ENCODE measurements around the gene NPAS2. TPM values are rescaled to one million over a fixed set of nuclear protein-coding genes. Genes with fewer than 3 reads are reported as not detected.

Gene NPAS2
- total RNA-seq, 1 experiment from 2014 or later: 12.3 TPM

DNA sequence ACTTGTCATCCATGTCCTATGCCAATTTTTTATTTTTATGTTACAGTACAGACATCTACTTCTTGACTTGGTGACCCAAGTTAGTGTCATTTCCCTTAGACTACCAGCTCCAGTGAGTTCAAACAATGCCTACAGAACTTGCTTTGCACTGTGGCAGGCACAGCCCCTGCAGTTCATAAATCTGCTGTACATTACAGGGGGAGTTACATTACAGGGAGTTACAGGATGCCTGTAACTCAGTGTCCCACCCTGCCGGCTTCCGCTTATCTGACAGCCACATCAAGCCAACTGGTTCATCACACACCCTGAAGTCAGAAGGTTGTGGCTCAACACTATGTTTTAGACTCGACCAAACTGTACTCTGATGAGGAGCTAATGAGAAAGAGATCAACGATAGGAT lies 7.8 kb upstream of the NPAS2 start:
- H3K27me3 Mint-ChIP-seq (ENCODE audit: insufficient read depth, unreplicated experiment): no peaks in the 10 kb centered on the region
- no TSS peak for BruUV-seq (replicated peaks)
- CTCF ChIA-PET: interaction anchor here (0.6 kb wide), 1 partner anchor 31 kb away, joined by 3 read pairs; no protein-coding TSS in a partner anchor
- H3K4me3 Mint-ChIP-seq (ENCODE audit: unreplicated experiment): no peak overlapping the region
- DNase-seq (ENCODE audit: unreplicated experiment): no peak
- H3K36me3 Mint-ChIP-seq (ENCODE audit: insufficient read depth, unreplicated experiment): no peaks in the 10 kb centered on the region
- H3K9me3 Mint-ChIP-seq (ENCODE audit: unreplicated experiment): peaks cover 8% of the 10 kb centered on the region
- H3K4me1 Mint-ChIP-seq (ENCODE audit: insufficient read depth, unreplicated experiment): peaks cover 5% of the 10 kb centered on the region
- intact Hi-C loops (cut with micrococcal nuclease): no loop called here
- POLR2A ChIA-PET: no interaction called here
- no peak for TF ChIP-seq CTCF (IDR thresholded peaks at IDR 0.05; ENCODE audit: unreplicated experiment)
- H3K27ac Mint-ChIP-seq (ENCODE audit: low read depth, unreplicated experiment): no peak overlapping the region

- H3K9me3 Mint-ChIP-seq (ENCODE audit: unreplicated experiment): peaks cover 8% of the 10 kb centered on the region
- TF ChIP-seq CTCF (IDR thresholded peaks at IDR 0.05; ENCODE audit: unreplicated experiment): no peak
- H3K27ac Mint-ChIP-seq (ENCODE audit: low read depth, unreplicated experiment): no peak overlapping the region
- no TSS peak for BruUV-seq (replicated peaks)
- POLR2A ChIA-PET: no interaction called here
- no peak overlapping the region for H3K4me3 Mint-ChIP-seq (ENCODE audit: unreplicated experiment)
- CTCF ChIA-PET: no interaction called here
- peaks cover 8% of the 10 kb centered on the region for H3K4me1 Mint-ChIP-seq (ENCODE audit: insufficient read depth, unreplicated experiment)
- no peaks in the 10 kb centered on the region for H3K36me3 Mint-ChIP-seq (ENCODE audit: insufficient read depth, unreplicated experiment)
- intact Hi-C loops (cut with micrococcal nuclease): no loop called here
- DNase-seq (ENCODE audit: unreplicated experiment): no peak
- H3K27me3 Mint-ChIP-seq (ENCODE audit: insufficient read depth, unreplicated experiment): no peaks in the 10 kb centered on the region
These were observed 7.4 kb upstream of the NPAS2 start for GRCh38 chr2:100812573-100812972.

DNA sequence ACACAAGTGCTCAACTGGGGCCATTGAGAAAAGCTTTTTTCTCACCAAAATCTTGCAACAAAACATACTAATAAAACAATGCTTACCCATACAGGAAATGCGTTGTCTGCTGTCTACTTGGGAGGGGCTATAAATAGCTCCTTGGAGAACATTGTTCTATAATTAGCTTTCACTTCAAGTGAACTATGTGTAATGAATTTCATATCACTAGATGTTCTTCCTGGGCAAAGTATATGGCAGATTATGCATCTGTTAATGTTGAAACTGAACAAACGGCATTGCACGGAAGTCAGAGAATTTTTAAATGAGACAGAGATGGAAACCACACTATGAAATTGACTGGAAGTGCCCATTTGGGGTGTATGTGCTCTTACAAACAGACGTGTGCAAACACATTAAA lies 6.4 kb upstream of the NPAS2 start:
- peak; percentile 33 for DNase-seq (ENCODE audit: unreplicated experiment)
- H3K4me3 Mint-ChIP-seq (ENCODE audit: unreplicated experiment): no peak overlapping the region
- H3K36me3 Mint-ChIP-seq (ENCODE audit: insufficient read depth, unreplicated experiment): no peaks in the 10 kb centered on the region
- H3K27ac Mint-ChIP-seq (ENCODE audit: low read depth, unreplicated experiment): no peak overlapping the region
- ChIA-PET CTCF (interaction anchor here (0.9 kb wide), 1 partner anchor 202 kb away, joined by 4 read pairs; no protein-coding TSS in a partner anchor), POLR2A (interaction anchor here (1.6 kb wide), 1 partner anchor 18 kb away, joined by 3 read pairs; no protein-coding TSS in a partner anchor)
- TF ChIP-seq CTCF (IDR thresholded peaks at IDR 0.05; ENCODE audit: unreplicated experiment): no peak
- H3K9me3 Mint-ChIP-seq (ENCODE audit: unreplicated experiment): peaks cover 8% of the 10 kb centered on the region
- no TSS peak for BruUV-seq (replicated peaks)
- H3K27me3 Mint-ChIP-seq (ENCODE audit: insufficient read depth, unreplicated experiment): no peaks in the 10 kb centered on the region
- intact Hi-C loops (cut with micrococcal nuclease): no loop called here
- peaks cover 18% of the 10 kb centered on the region for H3K4me1 Mint-ChIP-seq (ENCODE audit: insufficient read depth, unreplicated experiment)

DNA sequence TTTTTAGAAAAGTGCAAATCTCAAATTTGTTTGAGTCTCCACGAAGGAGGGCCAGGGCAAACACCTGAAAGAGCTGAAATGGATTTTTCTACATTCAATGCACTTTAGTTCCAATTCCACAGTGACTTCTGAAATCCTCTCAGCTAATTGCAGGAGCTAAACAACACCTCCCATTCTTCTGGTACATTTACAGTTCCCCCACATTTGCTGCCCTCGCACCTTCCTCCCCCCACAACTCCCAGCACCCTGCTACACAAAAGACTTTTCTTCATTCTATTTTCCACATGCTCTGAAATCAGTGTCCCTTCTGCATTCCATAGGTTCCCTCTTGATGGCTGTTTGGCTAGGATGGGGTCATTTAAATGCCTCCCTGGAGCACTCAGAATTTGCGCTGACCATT lies 5.9 kb upstream of the NPAS2 start:
- no peak overlapping the region for H3K27ac Mint-ChIP-seq (ENCODE audit: low read depth, unreplicated experiment)
- H3K27me3 Mint-ChIP-seq (ENCODE audit: insufficient read depth, unreplicated experiment): no peaks in the 10 kb centered on the region
- H3K4me3 Mint-ChIP-seq (ENCODE audit: unreplicated experiment): no peak overlapping the region
- CTCF ChIA-PET: interaction anchor here (0.9 kb wide), 1 partner anchor 203 kb away, joined by 4 read pairs; no protein-coding TSS in a partner anchor
- no TSS peak for BruUV-seq (replicated peaks)
- no peak for DNase-seq (ENCODE audit: unreplicated experiment)
- no peak for TF ChIP-seq CTCF (IDR thresholded peaks at IDR 0.05; ENCODE audit: unreplicated experiment)
- H3K9me3 Mint-ChIP-seq (ENCODE audit: unreplicated experiment): peaks cover 8% of the 10 kb centered on the region
- no peaks in the 10 kb centered on the region for H3K36me3 Mint-ChIP-seq (ENCODE audit: insufficient read depth, unreplicated experiment)
- H3K4me1 Mint-ChIP-seq (ENCODE audit: insufficient read depth, unreplicated experiment): peaks cover 19% of the 10 kb centered on the region
- intact Hi-C loops (cut with micrococcal nuclease): no loop called here
- POLR2A ChIA-PET: interaction anchor here (1.6 kb wide), 1 partner anchor 19 kb away, joined by 3 read pairs; no protein-coding TSS in a partner anchor

All from MCF 10A (cell line).